HepG2 (cell line): ENCODE results near the gene MTR.

Source experiments
- ESRRA ChIP-seq: sonication (generic); formaldehyde crosslinking; IDR thresholded peaks from 2 replicates; pipeline ENCODE4 v1.5.1; 2020; ENCODE audit warnings: mild to moderate bottlenecking, low read depth, missing genetic modification reagents
- RAD21 ChIP-seq: fragments of 450-650 bp; formaldehyde crosslinking; IDR thresholded peaks from 2 replicates; pipeline ENCODE4 v1.5.0; 2020; ENCODE audit warnings: mild to moderate bottlenecking

DNA sequence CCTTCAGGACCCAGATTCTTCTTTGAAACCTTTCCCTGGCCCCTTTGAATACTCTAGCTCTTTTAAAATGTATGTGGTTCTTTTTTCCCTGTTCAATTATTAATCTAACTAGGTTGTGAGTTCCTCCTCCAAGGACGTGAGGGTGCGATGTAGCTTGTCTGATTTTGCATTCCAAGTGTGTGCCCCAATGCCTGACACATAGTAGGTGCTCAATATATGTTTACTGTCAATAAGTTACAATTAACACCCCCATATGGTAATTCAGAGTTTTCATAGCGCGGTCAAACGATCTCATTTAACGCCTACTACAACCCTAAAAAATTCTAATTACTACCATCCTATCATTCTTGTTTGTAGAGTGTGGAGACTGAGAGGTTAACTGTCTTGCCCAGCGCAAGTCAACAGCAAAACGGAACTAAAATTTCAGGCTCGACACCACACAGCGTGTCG lies 482 bp upstream of the MTR start:
- TF ChIP-seq RAD21 (CRISPR knock-in tag) (no peak), ESRRA (CRISPR knock-in tag) (no peak)
